Body of pancreas (tissue), 4 donors: ENCODE measurements around the gene C1QTNF8.

ENCODE experiments used
- POLR2A ChIP-seq, 3 donors: fragments of 450-650 bp; IDR thresholded peaks; one replicate each; pipeline ENCODE4 v1.6.1; 2016; ENCODE audit warnings: antibody characterized with exemption in 3 of 3, mild to moderate bottlenecking in 2 of 3
- TF ChIP-seq, protein P1 (sequence below), 7 experiments: fragments of 450-650 bp in 4 of 7; fragments of 200-600 bp in 3 of 7; sonication (generic) in 3 of 7; IDR thresholded peaks; one replicate each; pipeline ENCODE4 v1.5.1; 2016 to 2019; ENCODE audit warnings: antibody characterized with exemption in 7 of 7

DNA sequence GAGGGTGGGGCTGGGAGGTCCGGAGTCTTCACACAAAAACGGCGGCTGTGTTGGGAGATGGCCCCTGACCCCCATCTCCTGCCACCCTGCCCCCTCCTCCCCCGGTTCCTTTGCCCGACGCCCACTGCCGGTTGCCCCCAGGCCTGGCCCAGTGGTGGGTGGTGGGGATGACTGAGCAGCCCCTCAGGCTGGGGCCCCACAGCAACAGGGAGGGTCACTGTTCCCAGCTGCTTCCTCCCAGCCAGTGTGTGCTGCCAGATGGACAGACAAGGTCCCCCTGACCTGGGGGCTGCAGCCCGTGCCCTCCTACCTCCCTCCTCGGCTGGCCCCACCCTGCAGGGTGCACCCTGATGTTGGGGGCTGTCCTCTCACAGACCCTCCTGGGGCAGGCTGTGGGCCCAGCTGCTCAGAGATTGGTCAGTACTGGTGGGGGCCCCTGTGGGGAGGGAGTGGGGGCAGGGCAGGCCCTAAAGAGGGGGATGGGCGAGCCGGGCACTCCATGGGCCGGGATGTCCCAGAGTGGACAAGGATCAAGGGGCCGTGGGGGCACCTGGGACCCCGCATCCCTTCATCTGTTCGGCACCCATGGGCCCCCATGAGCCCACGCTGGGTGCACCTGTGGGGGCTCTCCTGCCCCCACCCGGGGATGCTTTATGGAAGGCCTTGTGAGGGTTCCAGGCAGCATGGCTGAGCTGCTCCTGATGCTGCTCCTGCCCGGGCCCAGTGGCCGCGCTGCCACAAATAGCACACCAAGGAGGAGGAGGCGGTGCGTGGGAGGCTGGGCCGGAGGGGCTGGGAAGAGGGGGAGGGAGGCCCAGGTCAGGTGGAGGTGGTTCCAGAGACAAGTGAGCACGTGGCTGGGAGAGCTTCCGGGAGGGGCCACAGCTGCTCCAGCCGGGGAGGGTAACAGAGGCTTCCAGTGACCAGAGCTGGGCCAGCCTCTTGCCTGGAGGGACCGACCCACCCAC, 5.1 kb downstream of the C1QTNF8 start:
- TF ChIP-seq, protein P1, sequence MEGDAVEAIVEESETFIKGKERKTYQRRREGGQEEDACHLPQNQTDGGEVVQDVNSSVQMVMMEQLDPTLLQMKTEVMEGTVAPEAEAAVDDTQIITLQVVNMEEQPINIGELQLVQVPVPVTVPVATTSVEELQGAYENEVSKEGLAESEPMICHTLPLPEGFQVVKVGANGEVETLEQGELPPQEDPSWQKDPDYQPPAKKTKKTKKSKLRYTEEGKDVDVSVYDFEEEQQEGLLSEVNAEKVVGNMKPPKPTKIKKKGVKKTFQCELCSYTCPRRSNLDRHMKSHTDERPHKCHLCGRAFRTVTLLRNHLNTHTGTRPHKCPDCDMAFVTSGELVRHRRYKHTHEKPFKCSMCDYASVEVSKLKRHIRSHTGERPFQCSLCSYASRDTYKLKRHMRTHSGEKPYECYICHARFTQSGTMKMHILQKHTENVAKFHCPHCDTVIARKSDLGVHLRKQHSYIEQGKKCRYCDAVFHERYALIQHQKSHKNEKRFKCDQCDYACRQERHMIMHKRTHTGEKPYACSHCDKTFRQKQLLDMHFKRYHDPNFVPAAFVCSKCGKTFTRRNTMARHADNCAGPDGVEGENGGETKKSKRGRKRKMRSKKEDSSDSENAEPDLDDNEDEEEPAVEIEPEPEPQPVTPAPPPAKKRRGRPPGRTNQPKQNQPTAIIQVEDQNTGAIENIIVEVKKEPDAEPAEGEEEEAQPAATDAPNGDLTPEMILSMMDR (IDR thresholded peaks at IDR 0.05): no peak
- no peak for TF ChIP-seq POLR2A (IDR thresholded peaks at IDR 0.05)
